Sigmoid colon (tissue), 4 donors: ENCODE data around the gene ESRRB.

Source experiments
- CTCF ChIP-seq, 4 experiments: fragments of 450-650 bp in 3 of 4; fragments of 200-600 bp in 1 of 4; IDR thresholded peaks; one replicate each; pipeline ENCODE4 v1.5.1; 2016 to 2019; ENCODE audit warnings: antibody characterized with exemption in 4 of 4, mild to moderate bottlenecking in 3 of 4, moderate library complexity in 2 of 4
- EP300 ChIP-seq, 4 donors: sonication (generic); formaldehyde crosslinking; IDR thresholded peaks; one replicate each; pipeline ENCODE4 v1.6.1; 2017; ENCODE audit warnings: antibody characterized with exemption in 4 of 4
- POLR2A ChIP-seq, 2 donors: fragments of 450-650 bp; IDR thresholded peaks; one replicate each; pipeline ENCODE4 v1.6.1; 2016; ENCODE audit warnings: antibody characterized with exemption in 2 of 2, mild to moderate bottlenecking in 2 of 2, moderate library complexity in 2 of 2

GRCh38 chr14:76495983-76496382, 120.0 kb downstream of the ESRRB start:
- TF ChIP-seq CTCF (IDR thresholded peaks at IDR 0.05) (no peak), EP300 (IDR thresholded peaks at IDR 0.05) (no peak), POLR2A (IDR thresholded peaks at IDR 0.05) (no peak)
